Keratinocyte (primary cell): ENCODE results near the gene RTBDN. TPM values are rescaled to one million over a fixed set of nuclear protein-coding genes. Genes with fewer than 3 reads are reported as not detected.
A peak's percentile ranks its signal among the peaks of the same experiment; 100 is the strongest.

Source experiments
- DNase-seq: peaks from one replicate; pipeline ENCODE4 v3.0.0-alpha.2; 2011; ENCODE audit warnings: low read depth, missing footprints, low spot score
- FAIRE-seq: peaks from 2 replicates; lab custom pipeline; 2011; peaks lifted over from hg19 to GRCh38; lab: Jason Lieb, UNC
- H2AFZ ChIP-seq: 2 replicates; pipeline ENCODE4 v1.6.0; 2012; ENCODE audit warnings: low read length, control low read depth, inconsistent platforms; ENCODE audit not compliant: control insufficient read depth
- H3K27ac ChIP-seq: 2 replicates; pipeline ENCODE4 v1.5.1; 2011; ENCODE audit warnings: low read length; ENCODE audit not compliant: control insufficient read depth, insufficient read depth
- H3K27me3 ChIP-seq: 3 replicates; pipeline ENCODE4 v1.6.0; 2011; ENCODE audit warnings: low read length; ENCODE audit not compliant: control insufficient read depth, insufficient read depth; ENCODE audit errors: extremely low read depth
- H3K36me3 ChIP-seq, 2 experiments: 2 replicates in 1 of 2; 3 replicates in 1 of 2; pipeline ENCODE4 v1.5.1; 2011; ENCODE audit warnings: low read length in 2 of 2, mild to moderate bottlenecking in 1 of 2; ENCODE audit not compliant: control insufficient read depth in 2 of 2, insufficient read depth in 2 of 2; ENCODE audit errors: extremely low read depth in 1 of 2
- H3K4me1 ChIP-seq: 3 replicates; pipeline ENCODE4 v1.5.1; 2011; ENCODE audit warnings: low read length; ENCODE audit not compliant: control insufficient read depth, insufficient read depth; ENCODE audit errors: extremely low read depth
- H3K4me2 ChIP-seq: 3 replicates; pipeline ENCODE4 v1.6.0; 2011; ENCODE audit warnings: low read depth, low read length; ENCODE audit not compliant: control insufficient read depth, insufficient read depth; ENCODE audit errors: extremely low read depth
- H3K4me3 ChIP-seq, 3 experiments: fragments of 200-600 bp in 1 of 3; sonication (generic) in 1 of 3; 2 replicates in 2 of 3; 3 replicates in 1 of 3; pipeline ENCODE4 v1.5.1; 2011 to 2016; ENCODE audit warnings: low read length in 3 of 3, mild to moderate bottlenecking in 3 of 3, control low read depth in 2 of 3, inconsistent platforms in 1 of 3, low read depth in 1 of 3, mixed read lengths in 1 of 3, mixed run types in 1 of 3, moderate library complexity in 1 of 3; ENCODE audit not compliant: control insufficient read depth in 2 of 3, insufficient read depth in 2 of 3; ENCODE audit errors: extremely low read depth in 1 of 3
- H3K79me2 ChIP-seq: 2 replicates; pipeline ENCODE4 v1.6.0; 2012; ENCODE audit warnings: low read length; ENCODE audit not compliant: control insufficient read depth, insufficient read depth
- H3K9ac ChIP-seq: 3 replicates; pipeline ENCODE4 v1.6.0; 2011; ENCODE audit warnings: low read length; ENCODE audit not compliant: control insufficient read depth, insufficient read depth; ENCODE audit errors: extremely low read depth
- H3K9me1 ChIP-seq: 3 replicates; pipeline ENCODE4 v1.6.0; 2011; ENCODE audit warnings: low read length; ENCODE audit not compliant: control insufficient read depth, insufficient read depth; ENCODE audit errors: extremely low read depth
- H3K9me3 ChIP-seq: 2 replicates; pipeline ENCODE4 v1.5.1; 2012; ENCODE audit warnings: low read depth, low read length; ENCODE audit not compliant: control insufficient read depth
- H4K20me1 ChIP-seq: 3 replicates; pipeline ENCODE4 v1.6.0; 2011; ENCODE audit warnings: low read length; ENCODE audit not compliant: control insufficient read depth, insufficient read depth; ENCODE audit errors: extremely low read depth
- CTCF ChIP-seq, 3 experiments: IDR thresholded peaks in 1 of 3; conservative IDR thresholded peaks in 1 of 3; optimal IDR thresholded peaks in 1 of 3; 2 replicates in 2 of 3; 3 replicates in 1 of 3; pipeline versions ENCODE3 to v1.5.1; 2011; ENCODE audit warnings: low read length in 3 of 3, mild to moderate bottlenecking in 3 of 3, moderate library complexity in 2 of 3, control low read depth in 1 of 3, inconsistent platforms in 1 of 3; ENCODE audit not compliant: insufficient read depth in 2 of 3; ENCODE audit errors: extremely low read depth in 1 of 3
- EZH2 ChIP-seq: IDR thresholded peaks from one replicate; pipeline ENCODE4 v1.6.1; 2012; ENCODE audit warnings: inconsistent platforms, mild to moderate bottlenecking, low read length, moderate library complexity
- dilution Hi-C: fragments of 300-500 bp; cut with MboI; formaldehyde crosslinking; loops from one replicate; pipeline ENCODE4 v1.7.0; 2020; ENCODE audit warnings: low sequenced_read_pairs; ENCODE audit not compliant: extremely low pct_ligation_motif_present
- polyA plus RNA-seq, 5 experiments: library from polyadenylated mRNA; depleted of rRNA in 3 of 5; stranded (reverse) in 3 of 5; stranded (forward) in 1 of 5; unstranded in 1 of 5; fragments of >200 nt; gene quantifications; 1 replicate in 1 of 5; 2 replicates in 3 of 5; 3 replicates in 1 of 5; pipeline versions ENCODE4 v1.2.1 to v1.2.3, GENCODE V29; 2011 to 2012; ENCODE audit warnings: missing spikeins in 2 of 5, low read depth in 1 of 5, low replicate concordance in 1 of 5

RTBDN gene
- polyA plus RNA-seq, 1 donor (not counting 4 experiments of a cell fraction or from before 2014, with no cell fraction given) = not detected

- H2AFZ ChIP-seq = peak overlapping the region; percentile 60
- peak overlapping the region; percentile 73 for H3K9ac ChIP-seq
- no peaks in the 10 kb centered on the region for H3K9me1 ChIP-seq
- dilution Hi-C loops = no loop called here
- no peaks in the 10 kb centered on the region for H3K79me2 ChIP-seq
- H3K27me3 ChIP-seq = no peaks in the 10 kb centered on the region
- H3K9me3 ChIP-seq = no peaks in the 10 kb centered on the region
- H3K4me2 ChIP-seq = peak overlapping the region; percentile 88
- no peaks in the 10 kb centered on the region for H3K36me3 ChIP-seq
- peak overlapping the region; percentile 34 to 49 (median 40) for H3K4me3 ChIP-seq
- peaks cover 71% of the 10 kb centered on the region for H3K4me1 ChIP-seq
- DNase-seq (no peak), FAIRE-seq (no peak)
- peak overlapping the region; percentile 81 for H3K27ac ChIP-seq
- H4K20me1 ChIP-seq = no peaks in the 10 kb centered on the region
- TF ChIP-seq CTCF (optimal IDR thresholded peaks at IDR 0.05 in 1 of 3, IDR thresholded peaks at IDR 0.05 in 1 of 3, conservative IDR thresholded peaks at IDR 0.05 in 1 of 3; ENCODE audit: extremely low read depth in 1 of 3, insufficient read depth in 2 of 3, low read length in 3 of 3) (no peak), EZH2 (no peak)
Measured at GRCh38 chr19:12782174-12782423, 52.3 kb downstream of the RTBDN start.

- no peak for DNase-seq
Measured at GRCh38 chr19:12779162-12779993, 55.0 kb downstream of the RTBDN start.

More at GRCh38 chr19:12779162-12779993, 55.0 kb downstream of the RTBDN start:
- Histone ChIP-seq H3K4me1 (peaks cover 48% of the 10 kb centered on the region), H3K4me2 (peak overlapping the region; percentile 93), H3K27ac (peak overlapping the region; percentile 85), H3K27me3 (no peaks in the 10 kb centered on the region), H4K20me1 (no peaks in the 10 kb centered on the region), H3K9me3 (no peaks in the 10 kb centered on the region), H3K9ac (peak overlapping the region; percentile 79), H3K79me2 (peaks cover 3% of the 10 kb centered on the region), H2AFZ (peak overlapping the region; percentile 73), H3K4me3 (peak overlapping the region; percentile 57 to 86 (median 76)), H3K9me1 (no peaks in the 10 kb centered on the region), H3K36me3 (peaks cover under 1 to 4% of the 10 kb centered on the region in 2 experiments)
- no peak for TF ChIP-seq CTCF (optimal IDR thresholded peaks at IDR 0.05 in 1 of 3, IDR thresholded peaks at IDR 0.05 in 1 of 3, conservative IDR thresholded peaks at IDR 0.05 in 1 of 3; ENCODE audit: extremely low read depth in 1 of 3, insufficient read depth in 2 of 3, low read length in 3 of 3)
- no peak for TF ChIP-seq EZH2
- no peak for FAIRE-seq
- dilution Hi-C loops = no loop called here
